CD4-positive, alpha-beta T cell treated with Interferon gamma for 1 hour (primary cell): ENCODE measurements around the gene ORC4.
A peak's percentile ranks its signal among the peaks of the same experiment; 100 is the strongest.

Experiments used
- DNase-seq: peaks from one replicate; pipeline ENCODE4 v3.0.0-alpha.2; 2020

The ORC4 gene

DNA sequence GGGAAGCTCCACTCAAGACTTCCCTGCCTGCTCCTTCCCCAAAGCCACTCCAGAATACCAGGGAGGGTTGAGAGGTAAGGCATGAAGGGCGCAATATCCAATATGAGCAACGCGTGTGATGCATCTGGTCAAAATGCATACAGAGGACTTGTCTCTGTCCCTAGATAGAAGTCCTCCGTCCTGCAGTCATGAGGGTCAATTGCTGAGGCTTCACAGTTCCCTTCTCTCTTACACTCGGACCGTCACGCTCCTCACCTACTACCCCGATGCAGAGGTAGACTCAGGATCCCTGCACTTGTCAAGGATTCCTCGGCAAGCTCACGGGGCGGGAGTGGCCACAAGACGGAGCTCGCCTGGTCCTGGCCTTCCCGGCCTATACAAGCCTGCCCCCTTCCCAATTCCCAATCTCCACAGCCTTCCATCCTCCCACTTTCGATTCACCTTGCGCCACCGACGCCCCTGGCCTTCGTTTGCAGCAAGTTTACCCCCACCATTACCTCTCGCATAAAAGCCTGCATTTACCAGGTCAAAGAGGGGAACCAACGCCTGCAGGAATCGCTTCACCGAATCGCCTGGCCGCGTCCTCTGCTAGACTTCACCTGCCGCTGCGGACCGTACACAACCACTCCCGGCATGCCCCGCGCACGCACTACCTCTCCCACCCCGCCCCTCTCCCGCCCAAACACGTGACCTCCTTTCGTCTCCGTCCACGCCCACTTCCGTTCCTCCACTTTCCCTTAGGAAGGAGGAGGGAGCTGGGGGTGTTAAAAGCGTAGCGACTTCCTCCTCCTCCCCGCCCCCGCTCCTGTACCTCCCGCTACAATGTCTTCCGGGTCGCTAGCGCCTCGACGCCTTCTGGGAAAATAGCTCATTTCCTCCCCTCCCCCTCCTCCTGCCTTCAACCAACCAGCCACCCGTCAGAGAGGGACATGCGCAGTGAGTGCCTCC is at the start of gene ORC4:
ORC4 (minus strand) TSS at position 627 of the 948 bp plus-strand sequence. CDS start 44,779 bp downstream, outside the sequence.
- peak; percentile 99 for DNase-seq

DNA sequence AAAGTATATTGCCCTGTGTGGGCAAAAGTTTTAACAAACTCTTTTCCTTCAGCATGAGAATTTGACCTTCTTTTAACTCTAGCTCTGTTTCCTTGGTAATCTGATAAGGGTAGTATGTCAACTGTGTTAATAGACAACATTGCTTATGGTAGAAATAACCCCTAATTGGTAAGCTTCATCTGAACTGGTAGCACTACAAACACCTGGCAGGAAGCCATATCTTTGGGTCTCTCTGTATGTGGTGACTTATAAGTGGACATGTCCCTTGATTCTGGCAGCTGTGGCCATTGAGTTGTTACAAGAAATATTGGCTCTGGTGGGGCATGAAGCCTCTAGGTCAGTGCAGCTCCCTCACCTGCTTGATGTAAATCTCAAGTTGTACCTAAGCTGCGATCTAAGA is 47.3 kb upstream of the ORC4 start:
- no peak for DNase-seq

DNA sequence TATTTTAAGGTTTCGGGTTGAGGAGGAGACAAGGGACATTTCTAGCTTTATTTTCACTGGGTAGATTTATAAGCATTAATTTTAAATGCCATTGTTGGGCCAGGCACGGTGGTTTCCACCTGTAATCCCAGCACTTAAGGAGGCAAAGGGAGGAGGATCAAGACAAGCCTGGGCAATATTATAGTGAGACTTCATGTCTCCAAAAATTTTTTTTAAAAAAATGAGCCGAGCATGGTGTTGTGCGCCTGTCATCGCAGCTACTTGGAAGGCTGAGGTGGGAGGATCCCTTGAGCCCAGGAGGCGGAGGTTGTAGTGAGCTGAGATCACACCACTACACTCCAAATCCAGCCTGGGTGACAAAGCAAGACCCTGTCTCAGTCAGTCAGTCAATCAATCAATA is 45.4 kb upstream of the ORC4 start:
- DNase-seq, result no peak

DNA sequence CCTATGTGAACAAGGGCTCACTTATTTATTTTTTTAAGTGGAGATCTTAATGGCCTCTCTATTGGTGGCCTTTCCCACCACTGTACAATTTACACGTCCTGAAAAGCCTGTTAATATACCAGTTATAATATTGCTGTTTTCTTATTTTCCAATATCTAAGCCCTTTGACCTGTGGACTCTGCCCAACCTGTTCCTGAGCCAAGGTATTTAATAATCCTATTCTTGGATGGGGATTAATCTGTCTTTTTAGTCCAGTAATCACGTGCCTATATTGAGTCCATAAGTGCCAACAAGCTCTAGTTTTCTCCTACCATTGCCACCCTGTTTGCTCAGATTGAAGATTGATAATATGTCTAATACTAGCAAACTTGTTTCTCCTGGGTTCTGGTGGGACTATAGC is 43.1 kb upstream of the ORC4 start:
- no peak for DNase-seq

DNA sequence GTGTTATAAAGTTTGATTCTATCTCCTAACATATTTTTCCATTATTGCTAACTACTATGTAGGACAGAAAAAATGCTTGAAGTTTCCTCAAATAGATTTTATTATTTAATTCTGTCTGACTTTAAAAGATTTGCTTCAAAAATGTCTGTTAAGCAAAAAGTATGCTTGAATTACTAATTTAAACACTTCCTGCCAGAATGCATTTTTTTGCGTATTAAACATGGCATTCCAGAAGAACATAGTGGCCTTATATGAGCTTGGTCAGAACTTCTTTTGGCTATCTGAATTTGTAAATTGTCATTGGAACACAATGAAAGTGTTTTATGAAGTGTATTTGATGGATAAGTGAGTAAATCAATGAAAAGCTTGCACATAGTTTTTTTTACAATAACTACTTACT is 38.1 kb upstream of the ORC4 start:
- DNase-seq, result no peak

DNA sequence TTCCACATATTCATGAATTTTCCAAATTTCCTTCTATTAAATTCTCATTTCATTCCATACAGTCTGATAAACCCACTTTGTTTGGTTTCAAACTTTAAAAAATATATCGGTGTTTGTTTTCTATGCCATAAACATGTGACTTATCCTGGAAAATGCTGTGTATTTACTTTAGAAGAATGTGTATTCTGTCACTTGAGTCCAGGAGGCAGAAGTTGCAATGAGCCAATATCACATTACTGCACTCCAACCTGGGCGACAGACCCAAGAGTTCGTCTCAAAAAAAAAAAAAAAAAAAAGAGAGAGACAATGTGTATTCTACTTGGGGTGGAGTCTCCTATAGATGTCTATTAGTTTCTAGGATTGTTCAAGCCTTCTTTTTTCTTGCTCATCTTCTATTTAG is 32.1 kb upstream of the ORC4 start:
- DNase-seq, result no peak

DNA sequence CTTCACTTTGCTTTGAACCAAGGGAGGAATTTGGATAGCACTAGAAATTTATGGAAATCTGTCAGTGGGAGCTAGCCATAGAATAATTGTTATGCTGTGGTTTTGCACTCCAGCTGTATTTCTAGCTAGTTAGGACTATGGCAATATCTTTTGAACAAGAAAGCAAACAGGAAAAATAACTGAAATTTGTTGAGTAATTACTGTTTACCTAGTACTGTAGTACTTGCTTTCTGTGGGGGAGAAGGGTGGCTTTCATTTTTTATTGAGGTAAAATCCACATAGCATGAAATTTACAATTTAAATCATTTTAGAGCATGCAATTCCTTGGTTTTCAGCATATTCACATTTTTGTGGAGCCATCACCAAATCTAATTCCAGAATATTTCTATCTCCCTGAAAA is 28.7 kb upstream of the ORC4 start:
- DNase-seq, result no peak

DNA sequence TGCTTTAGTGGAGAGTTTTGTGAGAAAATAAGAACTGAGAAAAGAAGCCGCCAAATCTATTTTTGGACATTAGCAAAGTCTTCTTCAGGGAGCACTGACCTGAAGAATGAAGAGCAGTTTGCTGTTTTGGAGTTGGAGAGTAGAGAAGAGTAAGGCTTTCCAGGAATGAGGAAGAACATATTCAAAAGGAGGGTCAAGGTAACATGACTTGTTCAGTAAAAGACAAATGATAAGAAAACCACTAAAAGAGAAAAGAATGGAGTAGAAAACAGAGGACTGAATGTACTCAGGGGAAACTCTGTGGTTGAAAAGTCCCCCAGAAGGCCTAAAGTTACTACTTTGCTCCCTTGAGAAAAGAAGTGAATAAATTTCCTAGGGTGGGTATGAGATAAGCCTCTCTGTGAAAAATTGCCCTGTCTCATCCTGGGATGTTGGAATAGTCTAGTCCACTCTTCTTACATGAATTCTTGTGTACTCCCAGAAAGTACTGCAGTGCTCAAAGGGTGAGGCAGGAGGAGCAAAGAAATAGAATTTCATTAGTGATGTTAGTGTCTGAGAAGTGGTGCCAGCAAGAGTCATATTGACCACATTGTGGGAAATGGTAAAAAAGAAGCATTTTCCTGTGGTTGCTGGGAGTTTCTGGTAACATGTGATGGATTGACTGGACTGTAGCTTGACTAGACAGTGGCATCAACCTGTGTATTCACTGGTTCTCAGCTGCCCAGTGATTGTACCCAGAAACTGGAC is 28.1 kb upstream of the ORC4 start:
- no peak for DNase-seq

DNA sequence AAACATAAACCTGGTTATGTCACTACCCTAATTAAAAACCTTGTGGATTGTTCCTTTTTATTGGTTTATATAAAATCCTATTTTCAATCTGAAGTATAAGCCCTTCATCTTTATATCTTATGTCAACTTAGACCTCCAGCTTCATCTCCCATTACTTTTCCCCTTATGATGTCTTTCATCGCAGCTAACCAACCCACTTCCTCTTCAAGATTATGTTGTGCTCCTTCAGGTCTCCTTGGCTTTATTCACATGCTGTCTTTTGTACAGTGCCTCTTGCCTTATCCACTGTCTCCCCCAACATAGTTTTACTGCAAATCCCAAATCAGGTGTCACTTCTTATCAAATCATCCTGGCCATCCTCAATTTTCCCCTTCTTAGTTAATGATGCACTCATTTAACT is 26.3 kb upstream of the ORC4 start:
- DNase-seq, result no peak

DNA sequence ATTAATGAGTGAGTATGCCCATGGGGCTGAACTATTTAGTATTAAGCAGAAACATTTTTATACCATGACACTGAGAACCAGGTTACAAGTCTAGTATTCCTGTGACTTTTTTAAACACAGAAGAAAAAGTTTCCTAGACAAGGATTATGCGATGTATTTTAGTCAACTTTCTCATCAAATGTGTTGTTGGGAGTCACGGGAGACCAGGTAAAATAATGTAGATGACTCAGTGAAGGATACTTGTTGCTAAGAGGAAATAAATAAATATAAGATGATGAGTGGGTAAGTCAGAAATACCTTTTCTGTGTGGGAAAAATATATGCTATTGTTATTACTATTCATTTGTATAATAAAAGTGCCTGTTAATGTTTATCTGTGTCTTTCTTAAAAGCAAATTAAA is 23.8 kb upstream of the ORC4 start:
- DNase-seq, result no peak

DNA sequence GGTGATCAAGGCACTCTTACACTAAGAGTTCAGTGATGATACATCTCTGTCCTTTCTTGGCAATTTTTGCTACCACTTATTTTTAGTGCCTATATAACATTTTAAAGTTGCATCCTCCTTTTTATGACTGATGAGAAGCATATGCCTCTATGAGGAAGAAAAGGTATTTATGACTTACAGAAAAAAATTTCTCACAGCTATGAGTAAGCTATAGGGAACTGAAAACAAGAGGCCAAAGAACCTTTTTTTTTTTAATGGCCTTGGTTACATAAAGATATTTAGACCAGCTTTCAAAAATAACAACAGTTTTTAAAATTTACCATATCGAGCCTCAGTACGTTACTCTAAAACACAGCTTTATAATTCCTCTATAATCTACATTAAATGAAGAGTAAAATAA is 21.7 kb upstream of the ORC4 start:
- DNase-seq, result no peak

DNA sequence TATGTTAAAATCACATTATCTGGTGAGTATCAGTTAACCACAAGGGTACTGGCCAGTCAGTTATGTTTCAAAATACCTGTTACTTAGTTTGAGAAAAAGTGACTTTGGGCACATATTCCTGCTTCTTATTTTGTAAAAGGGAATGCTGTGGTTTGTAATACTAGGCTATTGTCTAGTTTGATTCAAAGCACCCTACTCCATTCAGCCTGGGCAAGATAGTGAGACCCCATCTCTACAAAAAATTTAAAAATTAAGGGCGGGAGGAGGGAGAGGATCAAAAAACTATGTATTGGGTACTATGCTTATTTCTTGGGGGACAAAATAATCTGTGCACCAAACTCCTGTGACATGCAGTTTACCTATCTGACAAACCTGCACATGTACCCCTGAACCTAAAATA is 19.2 kb upstream of the ORC4 start:
- DNase-seq, result no peak

DNA sequence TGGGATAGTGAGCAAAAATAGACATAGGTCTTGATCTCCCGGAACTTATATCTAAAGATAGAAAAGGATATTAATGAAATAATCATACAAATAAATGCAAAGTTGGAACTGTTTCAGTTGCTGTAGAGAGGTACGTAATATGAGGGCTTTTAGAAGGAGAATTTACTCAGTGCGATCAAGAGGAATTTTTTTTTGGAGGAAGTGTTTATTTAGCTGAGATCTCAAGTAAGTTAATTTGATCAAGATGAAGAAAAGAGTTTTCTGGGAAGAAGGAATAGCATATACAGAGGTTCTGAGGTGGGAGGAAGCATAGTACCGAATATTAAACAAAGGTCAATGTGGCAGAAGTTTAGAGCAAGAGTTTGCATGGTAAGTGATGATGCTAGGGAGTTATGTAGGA is 11.7 kb upstream of the ORC4 start:
- DNase-seq, result no peak

DNA sequence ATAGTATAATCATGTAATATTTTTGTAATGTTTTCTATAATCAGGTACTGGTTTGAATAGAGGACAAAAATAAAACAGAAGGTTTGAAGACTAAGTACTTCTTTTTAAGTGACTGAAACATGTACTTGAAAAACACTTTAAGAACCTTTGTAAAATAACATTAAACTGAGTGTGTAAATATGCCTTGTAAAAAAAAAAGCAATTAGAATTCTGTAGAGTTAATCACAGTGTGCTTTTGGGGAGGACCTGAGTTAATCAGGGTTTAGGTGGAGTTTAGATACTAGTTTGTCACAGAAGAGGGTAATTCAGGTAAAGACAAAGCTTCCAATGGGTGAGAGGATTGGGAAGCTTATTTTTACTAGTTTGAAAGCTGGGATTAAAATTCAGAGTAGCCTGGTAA is 10.6 kb upstream of the ORC4 start:
- DNase-seq, result no peak

DNA sequence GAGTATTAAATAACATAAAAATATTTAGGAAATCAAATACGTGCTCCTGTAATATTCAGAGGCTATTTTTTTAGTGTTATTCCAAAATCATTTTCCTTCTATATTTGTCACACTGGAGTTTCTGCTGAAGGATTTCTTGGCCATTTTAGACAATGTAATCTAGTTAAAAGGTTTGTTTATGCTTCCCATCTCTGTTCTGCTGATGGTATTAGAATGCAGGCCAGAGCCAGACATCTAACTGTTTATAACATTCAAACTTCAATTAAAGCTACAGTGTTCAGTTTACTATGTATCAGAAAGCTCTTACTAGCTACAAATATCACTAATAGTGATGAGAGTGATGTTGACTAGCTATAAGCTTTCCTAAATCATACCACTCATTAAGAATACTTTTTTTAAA is 8.2 kb upstream of the ORC4 start:
- no peak for DNase-seq

DNA sequence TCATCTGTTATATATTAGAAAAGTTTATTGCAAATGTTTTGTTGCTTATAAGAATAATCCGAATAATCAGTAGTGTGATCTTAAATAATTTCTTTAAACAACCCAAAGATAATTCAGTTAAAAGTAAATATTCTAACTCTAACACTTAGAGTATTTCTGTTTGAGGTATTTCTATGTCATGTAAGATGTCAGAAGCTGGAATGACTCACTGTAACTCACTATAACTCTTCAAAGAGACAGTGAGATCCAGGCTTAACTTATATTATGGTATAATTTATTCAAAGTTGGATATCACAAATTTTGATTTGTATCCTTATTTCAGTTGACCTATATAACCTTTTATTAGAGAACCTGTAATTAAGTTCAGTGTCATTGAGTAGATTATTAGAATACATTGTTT is 7.3 kb upstream of the ORC4 start:
- no peak for DNase-seq

DNA sequence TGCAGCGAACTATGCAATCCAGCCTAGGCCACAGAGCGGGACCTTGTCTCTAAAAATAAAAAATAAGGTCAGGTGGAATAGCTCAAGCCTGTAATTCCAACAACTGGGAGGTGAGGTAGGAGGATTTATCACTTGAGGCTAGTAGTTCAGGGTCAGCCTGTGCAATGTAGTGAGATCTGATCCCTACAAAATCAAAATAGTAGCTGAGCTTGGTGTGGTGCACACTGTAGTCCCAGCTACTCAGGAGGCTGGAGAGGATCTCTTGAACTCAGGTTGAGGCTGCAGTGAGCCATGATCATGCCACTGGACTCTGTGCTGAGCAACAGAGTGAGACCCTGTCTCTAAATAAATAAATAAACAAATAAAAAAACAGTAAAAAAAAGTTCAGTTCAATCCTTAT is 6.0 kb upstream of the ORC4 start:
- DNase-seq, result no peak

DNA sequence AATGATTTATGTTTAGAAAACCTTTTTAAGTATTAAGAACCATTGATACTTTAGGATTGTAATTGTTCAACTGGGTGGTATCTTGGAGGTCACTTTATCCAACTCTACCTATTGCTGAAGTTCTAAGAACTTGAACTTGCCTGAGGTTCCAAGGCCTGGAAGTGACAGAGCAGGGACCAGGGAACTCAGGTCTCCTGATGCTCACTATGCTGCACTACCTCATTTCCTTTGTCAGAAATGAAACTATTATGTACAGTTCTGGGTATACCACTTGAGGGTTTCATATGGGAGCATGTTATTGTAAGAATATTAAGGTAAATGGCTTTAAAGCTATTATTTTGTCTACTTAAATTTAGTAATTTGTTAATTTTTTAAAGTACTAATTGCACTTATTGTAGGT is 3.3 kb upstream of the ORC4 start:
- DNase-seq, result no peak

DNA sequence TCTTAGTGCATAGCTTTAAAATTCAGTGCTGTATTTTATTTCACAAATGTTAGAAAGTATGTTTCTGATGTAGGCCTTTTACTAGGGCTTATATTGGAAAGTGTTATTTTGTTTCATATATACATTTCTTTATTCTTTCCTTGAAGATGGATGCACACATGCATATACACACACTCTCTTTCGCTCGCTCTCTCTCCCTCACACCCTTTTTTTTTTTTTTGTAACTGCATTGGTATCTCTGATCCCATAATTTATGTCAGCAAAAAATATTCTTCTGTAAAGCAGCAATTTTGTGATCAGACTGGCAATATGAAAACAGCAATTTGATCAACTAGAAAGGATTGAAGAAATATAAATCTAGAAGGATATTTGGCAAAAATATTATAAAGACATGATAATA is 2.3 kb upstream of the ORC4 start:
- DNase-seq, result no peak

DNA sequence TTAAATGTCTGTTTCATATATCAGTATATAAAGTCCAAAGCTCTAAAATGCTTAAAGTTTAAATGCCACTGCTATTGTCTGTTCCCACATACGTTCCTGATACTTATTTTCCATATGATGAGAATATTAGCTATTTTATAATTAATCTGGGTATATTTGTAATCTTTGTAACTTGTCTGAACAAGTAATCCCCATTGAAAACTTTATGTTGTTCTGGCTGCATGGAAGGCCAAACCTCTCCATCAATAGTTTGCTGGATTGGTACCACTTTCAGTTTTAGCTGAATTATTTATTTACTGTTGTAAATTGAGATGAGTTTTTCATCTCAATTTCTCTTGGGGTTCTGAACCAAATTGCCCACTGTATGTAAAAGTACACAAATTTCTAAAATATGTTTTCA is 1.8 kb upstream of the ORC4 start:
- no peak for DNase-seq

DNA sequence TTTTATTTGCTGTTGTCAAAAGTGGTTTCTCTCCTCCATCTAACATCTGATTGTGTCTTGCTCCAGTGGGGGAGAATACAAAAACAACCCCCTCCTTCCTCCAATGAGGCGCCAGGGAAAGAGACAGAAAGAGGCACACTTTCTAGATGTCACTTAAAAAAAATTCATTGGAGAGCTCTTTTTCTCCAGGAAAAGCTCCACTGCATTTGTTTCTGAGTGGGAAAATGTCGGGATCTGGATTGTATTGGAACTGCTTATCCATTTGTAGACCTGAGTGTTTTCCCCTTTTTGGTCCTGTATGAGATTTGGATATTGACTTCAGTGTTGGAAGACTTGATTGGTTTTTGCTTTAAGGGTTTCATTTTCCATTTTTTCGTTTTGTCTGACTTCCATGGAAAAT is 1.3 kb upstream of the ORC4 start:
- DNase-seq, result no peak

DNA sequence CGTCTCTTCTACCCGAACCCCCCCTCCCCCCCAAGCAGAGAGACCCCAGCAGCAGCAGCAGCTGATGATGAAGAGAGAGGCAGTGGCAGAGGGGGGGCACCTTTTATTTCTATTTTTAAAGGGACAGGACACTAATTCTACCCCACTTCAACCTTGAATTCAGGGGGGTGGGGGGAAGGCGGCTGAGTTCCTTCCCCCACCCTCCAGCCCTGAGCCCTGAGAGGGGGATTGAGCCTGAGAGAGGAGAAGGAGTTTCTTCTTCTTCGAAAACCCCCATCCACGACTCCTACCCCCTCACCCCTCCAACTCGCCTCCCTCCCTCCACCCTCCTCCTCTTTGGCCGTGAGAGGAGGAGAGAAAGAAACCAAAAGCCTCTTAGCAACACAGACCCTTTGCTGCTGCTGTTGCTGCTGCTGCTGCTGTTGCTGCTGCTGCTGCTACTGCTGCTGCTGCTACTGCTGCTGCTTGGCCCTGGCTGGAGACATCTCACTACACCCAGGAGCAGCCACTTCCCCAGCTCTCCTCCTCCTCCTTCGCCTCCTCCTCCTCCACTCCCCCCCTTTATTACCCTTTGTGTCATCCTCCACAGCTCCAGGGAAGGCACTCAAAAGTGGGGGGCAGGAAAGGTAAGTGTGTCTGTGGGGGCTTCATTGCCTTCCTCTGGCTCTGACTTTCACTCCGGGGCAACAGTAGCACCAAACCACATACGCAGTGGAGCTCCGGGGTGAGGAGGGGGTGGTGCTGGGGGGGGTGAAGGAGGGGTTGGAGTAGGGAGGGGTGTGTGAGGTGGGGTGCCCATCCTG is 723 bp upstream of the ORC4 start, which contains the start of gene MBD5:
MBD5 (plus strand) TSS at position 33 of the 803 bp plus-strand sequence.
- peak; percentile 66 for DNase-seq

DNA sequence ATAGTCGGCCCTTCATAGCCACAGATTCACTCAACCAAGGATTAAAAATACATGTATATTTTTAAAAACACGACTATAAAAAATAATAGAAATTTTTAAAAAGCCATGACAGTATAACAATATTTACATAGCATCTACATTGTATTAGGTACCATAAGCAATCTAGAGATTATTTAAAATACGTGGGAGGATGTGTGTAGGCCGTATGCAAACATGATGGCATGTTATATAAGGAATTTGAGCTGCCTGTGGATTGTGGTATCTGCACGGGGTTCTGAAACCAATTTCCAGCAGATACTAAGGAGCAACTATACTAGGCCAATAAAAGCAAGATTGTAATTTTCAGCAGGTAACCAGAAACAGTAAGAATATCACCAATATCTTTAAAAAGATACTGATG is 5.9 kb downstream of the ORC4 start:
- DNase-seq, result no peak
